CD8-positive, alpha-beta memory T cell (primary cell): ENCODE results near the gene IGFL1. TPM values are rescaled to one million over a fixed set of nuclear protein-coding genes. Genes with fewer than 3 reads are reported as not detected.
"Not testable (repeated sequence)": the region's sequence is repeated elsewhere in the genome, so short reads cannot be mapped to it uniquely, and the experiment has no call there.

Experiments
- CTCF ChIA-PET: fragments of 350-600 bp; sonication (Branson Sonifier 250); formaldehyde crosslinking; loops from one replicate; lab custom pipeline; 2021; ENCODE audit warnings: antibody characterized with exemption; lab: Charles Lee
- POLR2A ChIA-PET: fragments of 350-600 bp; sonication (Branson Sonifier 250); formaldehyde crosslinking; loops from one replicate; lab custom pipeline; 2021; ENCODE audit warnings: antibody characterized with exemption; lab: Charles Lee
- DNase-seq, 5 donors: peaks; one replicate each; pipeline versions ENCODE4 v3.0.0 to v3.0.0-alpha.2; 2020 to 2022; ENCODE audit warnings: mixed read lengths in 1 of 5
- H3K27ac ChIP-seq: one replicate; pipeline ENCODE4 v1.7.0; 2013; ENCODE audit warnings: low read depth, mild to moderate bottlenecking, low read length, moderate library complexity
- H3K27me3 ChIP-seq: 2 replicates; pipeline ENCODE4 v1.7.0; 2013; ENCODE audit warnings: low read length, mild to moderate bottlenecking; ENCODE audit not compliant: insufficient read depth, poor library complexity, severe bottlenecking
- H3K36me3 ChIP-seq: 2 replicates; pipeline ENCODE4 v1.7.0; 2013; ENCODE audit warnings: mild to moderate bottlenecking, low read length, moderate library complexity; ENCODE audit not compliant: insufficient read depth
- H3K4me1 ChIP-seq: 2 replicates; pipeline ENCODE4 v1.7.0; 2013; ENCODE audit warnings: mild to moderate bottlenecking, low read length, moderate library complexity; ENCODE audit not compliant: insufficient read depth
- H3K4me3 ChIP-seq: 2 replicates; pipeline ENCODE4 v1.7.0; 2013; ENCODE audit warnings: mild to moderate bottlenecking, low read length
- H3K9me3 ChIP-seq: 2 replicates; pipeline ENCODE4 v1.7.0; 2013; ENCODE audit warnings: mild to moderate bottlenecking, low read length
- H3K27ac Mint-ChIP-seq, 8 donors: one replicate each; pipeline ENCODE4 v1.8.0; 2020 to 2021; ENCODE audit warnings: mixed read lengths in 8 of 8, mild to moderate bottlenecking in 6 of 8, inconsistent platforms in 3 of 8, moderate library complexity in 3 of 8
- H3K27me3 Mint-ChIP-seq, 2 donors: one replicate each; pipeline ENCODE4 v1.8.0; 2020 to 2021; ENCODE audit warnings: mixed read lengths in 2 of 2, mild to moderate bottlenecking in 1 of 2, moderate library complexity in 1 of 2
- H3K36me3 Mint-ChIP-seq, 3 donors: one replicate each; pipeline ENCODE4 v1.8.0; 2020 to 2021; ENCODE audit warnings: mixed read lengths in 3 of 3, inconsistent platforms in 1 of 3, mild to moderate bottlenecking in 1 of 3
- H3K4me1 Mint-ChIP-seq, 3 donors: one replicate each; pipeline ENCODE4 v1.8.0; 2020 to 2021; ENCODE audit warnings: mixed read lengths in 3 of 3, inconsistent platforms in 1 of 3, mild to moderate bottlenecking in 1 of 3
- H3K4me3 Mint-ChIP-seq, 7 donors: one replicate each; pipeline ENCODE4 v1.8.0; 2020 to 2021; ENCODE audit warnings: mixed read lengths in 7 of 7, mild to moderate bottlenecking in 6 of 7, moderate library complexity in 4 of 7, inconsistent platforms in 2 of 7
- H3K9me3 Mint-ChIP-seq, 5 donors: one replicate each; pipeline ENCODE4 v1.8.0; 2020 to 2022; ENCODE audit warnings: mixed read lengths in 5 of 5, mild to moderate bottlenecking in 3 of 5, moderate library complexity in 2 of 5, inconsistent platforms in 1 of 5
- polyA plus RNA-seq: library from polyadenylated mRNA; unstranded; fragments of 300-500 nt; fragmentation: Illumina TruSeq; gene quantifications from one replicate; pipeline ENCODE4 v1.2.3, GENCODE V29; 2021
- total RNA-seq, 2 experiments: library from RNA; stranded (reverse); gene quantifications; one replicate each; pipeline ENCODE4 v1.2.3, GENCODE V29; 2021

Gene IGFL1
- total and polyA plus RNA-seq, 3 experiments from 2014 or later: not detected

DNA sequence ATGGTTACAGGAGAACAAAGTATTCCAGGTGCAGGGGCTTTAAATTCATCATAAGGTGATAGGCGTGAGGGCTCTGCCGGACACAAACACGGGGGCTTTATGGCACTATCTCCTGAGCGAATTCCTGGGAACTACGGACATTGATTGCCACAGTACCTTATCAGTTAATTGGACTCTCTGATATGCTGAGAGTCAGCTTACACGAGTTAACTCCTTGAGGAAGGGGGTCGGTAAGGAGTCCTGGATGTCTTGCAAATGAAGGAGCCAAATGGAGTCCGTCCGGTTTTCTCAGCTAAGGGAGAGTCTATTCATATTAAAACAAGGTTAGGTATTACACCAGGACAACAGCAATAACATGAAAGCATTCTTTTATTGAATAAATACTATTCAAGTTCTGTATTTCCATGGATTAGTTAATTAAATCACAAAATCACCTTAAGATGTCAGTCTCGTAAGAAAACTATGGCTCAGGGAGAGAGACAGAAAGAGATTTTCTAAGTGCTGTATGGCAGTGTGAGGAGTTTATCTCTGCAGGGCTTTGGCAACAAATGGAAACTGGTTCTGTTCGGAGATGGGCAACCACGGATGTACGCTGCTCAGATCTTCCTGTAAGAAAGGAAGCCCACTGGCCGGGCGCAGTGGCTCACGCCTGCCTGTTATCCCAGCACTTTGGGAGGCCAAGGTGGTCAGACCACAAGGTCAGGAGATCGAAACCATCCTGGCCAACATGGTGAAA, 41.1 kb downstream of the IGFL1 start:
- Histone ChIP-seq H3K27ac (no peak overlapping the region), H3K4me3 (no peak overlapping the region), H3K9me3 (no peaks in the 10 kb centered on the region), H3K4me1 (no peaks in the 10 kb centered on the region), H3K27me3 (peaks cover 27% of the 10 kb centered on the region), H3K36me3 (no peaks in the 10 kb centered on the region)
- Mint-ChIP-seq H3K4me1 (peaks cover 5 to 17% (median 13%) of the 10 kb centered on the region in 3 donors), H3K36me3 (no peaks in the 10 kb centered on the region), H3K9me3 (no peaks in the 10 kb centered on the region), H3K27me3 (peaks cover 22 to 59% of the 10 kb centered on the region in 2 donors), H3K27ac (no peak overlapping the region), H3K4me3 (no peak overlapping the region)
- POLR2A ChIA-PET: no interaction called here
- CTCF ChIA-PET: no interaction called here
- DNase-seq: no peak

DNA sequence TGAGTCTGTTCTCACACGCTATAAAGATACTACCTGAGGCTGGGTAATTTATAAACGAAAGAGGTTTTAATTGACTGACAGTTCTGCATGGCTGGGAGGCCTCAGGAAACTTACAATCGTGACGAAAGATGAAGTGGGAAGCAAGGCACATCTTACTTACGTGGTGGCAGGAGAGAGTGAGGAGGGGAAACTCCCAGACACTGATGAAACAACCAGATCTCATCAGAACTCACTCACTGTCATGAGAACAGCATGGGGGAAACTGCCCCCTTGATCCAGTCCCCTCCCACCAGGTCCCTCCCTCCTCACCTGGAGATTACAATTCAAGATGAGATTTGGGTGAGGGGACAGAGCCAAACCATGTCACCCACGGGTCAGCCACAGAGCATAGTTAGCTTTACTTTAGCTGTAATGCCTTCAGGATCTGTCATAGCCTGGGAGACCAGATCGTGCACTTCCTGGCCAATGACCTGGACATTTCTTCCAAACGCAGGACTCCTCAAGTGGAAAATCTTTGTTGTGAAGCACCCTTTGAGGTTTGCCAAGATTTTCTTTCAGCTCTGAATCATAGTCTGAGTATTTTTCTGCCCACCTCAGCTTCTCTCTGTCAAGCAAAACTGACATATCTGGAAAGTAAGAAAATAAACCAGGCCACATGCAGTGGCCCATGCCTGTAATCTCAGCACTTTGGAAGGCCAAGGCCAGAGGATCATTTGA, 42.1 kb downstream of the IGFL1 start:
- H3K27me3 Mint-ChIP-seq: peaks cover 26 to 54% of the 10 kb centered on the region in 2 donors
- POLR2A ChIA-PET: no interaction called here
- CTCF ChIA-PET: interaction anchor here (0.6 to 0.8 kb wide), 2 partner anchors 9 to 328 kb away, joined by 3 read pairs; no protein-coding TSS in a partner anchor

DNA sequence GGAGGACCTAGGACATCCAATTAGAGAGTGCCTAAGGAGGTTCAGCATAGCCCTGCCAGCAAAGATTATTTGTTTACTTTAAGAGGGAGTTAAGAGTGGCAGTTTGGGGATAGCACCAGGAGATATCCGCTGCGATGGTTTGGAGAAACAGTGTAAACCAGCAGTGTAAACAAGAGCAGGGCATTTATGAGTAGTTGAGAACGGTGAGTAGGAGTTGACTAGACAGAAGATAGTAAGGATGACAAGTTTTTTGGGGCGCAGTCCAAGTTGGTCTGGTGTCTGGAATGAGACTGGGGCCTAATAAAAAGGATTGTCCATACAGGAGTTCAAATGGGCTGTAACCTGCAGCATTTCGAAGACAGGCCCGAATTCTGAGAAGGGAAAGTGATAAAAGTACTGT, 44.4 kb downstream of the IGFL1 start:
- H3K36me3 Mint-ChIP-seq, H3K4me3 ChIP-seq, DNase-seq, H3K9me3 Mint-ChIP-seq, H3K36me3 ChIP-seq, H3K4me3 Mint-ChIP-seq, H3K27ac ChIP-seq, H3K9me3 ChIP-seq, H3K27ac Mint-ChIP-seq, H3K4me1 ChIP-seq, POLR2A ChIA-PET, CTCF ChIA-PET: not testable (repeated sequence)
- Mint-ChIP-seq H3K4me1 (peaks cover 3 to 13% (median 5%) of the 10 kb centered on the region in 3 donors), H3K27me3 (peaks cover 33 to 55% of the 10 kb centered on the region in 2 donors)
- peaks cover 18% of the 10 kb centered on the region for H3K27me3 ChIP-seq

More for the DNA sequence above, 42.1 kb downstream of the IGFL1 start:
- Histone ChIP-seq H3K36me3 (no peaks in the 10 kb centered on the region), H3K27ac (no peak overlapping the region), H3K9me3 (no peaks in the 10 kb centered on the region), H3K27me3 (peaks cover 27% of the 10 kb centered on the region), H3K4me1 (no peaks in the 10 kb centered on the region), H3K4me3 (no peak overlapping the region)
- no peak for DNase-seq
- Mint-ChIP-seq H3K4me3 (no peak overlapping the region), H3K9me3 (no peaks in the 10 kb centered on the region), H3K4me1 (peaks cover 5 to 17% (median 13%) of the 10 kb centered on the region in 3 donors), H3K27ac (no peak overlapping the region), H3K36me3 (no peaks in the 10 kb centered on the region)

DNA sequence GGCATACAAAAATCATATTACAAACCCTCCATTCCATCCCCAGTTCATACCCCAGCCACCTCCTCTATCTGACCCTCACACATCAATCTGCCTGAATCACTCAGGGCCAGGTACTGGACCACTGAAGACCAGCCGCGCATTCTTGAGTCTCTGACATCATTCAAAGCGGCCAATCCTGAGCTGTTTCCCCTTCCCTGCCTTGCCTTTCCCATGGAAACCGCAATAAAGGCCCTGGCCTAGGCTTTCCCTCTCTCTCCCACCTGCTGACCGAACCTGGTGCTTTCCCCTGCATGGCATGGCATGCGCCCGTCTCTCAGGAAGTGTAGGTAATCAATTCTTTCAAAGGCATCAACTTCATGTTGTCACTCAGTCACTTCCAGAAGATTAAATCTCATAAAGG, 49.6 kb downstream of the IGFL1 start:
- Histone ChIP-seq H3K4me1 (no peaks in the 10 kb centered on the region), H3K27ac (no peak overlapping the region), H3K36me3 (no peaks in the 10 kb centered on the region), H3K4me3 (no peak overlapping the region), H3K27me3 (peaks cover 5% of the 10 kb centered on the region), H3K9me3 (no peaks in the 10 kb centered on the region)
- DNase-seq: no peak
- H3K36me3 Mint-ChIP-seq: no peaks in the 10 kb centered on the region
- H3K27me3 Mint-ChIP-seq: peaks cover 25 to 27% of the 10 kb centered on the region in 2 donors
- H3K4me1 Mint-ChIP-seq: no peaks in the 10 kb centered on the region
- no peak overlapping the region for H3K27ac Mint-ChIP-seq
- H3K4me3 Mint-ChIP-seq: no peak overlapping the region
- H3K9me3 Mint-ChIP-seq: no peaks in the 10 kb centered on the region
- ChIA-PET POLR2A (no interaction called here), CTCF (interaction anchor here (1.6 kb wide), 1 partner anchor 110 kb away, joined by 4 read pairs; no protein-coding TSS in a partner anchor)

Other genes starting within 250 kb of the IGFL1 start
- 10 to 100 TPM; 20.0 to 23.3 TPM for gene CCDC61, start 234.3 kb upstream of the IGFL1 start, total RNA-seq
- 13.8 TPM for gene CCDC61, start 234.3 kb upstream of the IGFL1 start, polyA plus RNA-seq
- gene PGLYRP1, start 206.7 kb upstream of the IGFL1 start, total RNA-seq: not detected
- not detected for gene PGLYRP1, start 206.7 kb upstream of the IGFL1 start, polyA plus RNA-seq
- not detected for gene IGFL4, start 188.7 kb upstream of the IGFL1 start, total RNA-seq
- not detected for gene IGFL4, start 188.7 kb upstream of the IGFL1 start, polyA plus RNA-seq
- not detected for gene IGFL3, start 105.1 kb upstream of the IGFL1 start, total RNA-seq
- gene IGFL3, start 105.1 kb upstream of the IGFL1 start, polyA plus RNA-seq: not detected
- not detected for gene IGFL2, start 81.5 kb upstream of the IGFL1 start, total RNA-seq
- gene IGFL2, start 81.5 kb upstream of the IGFL1 start, polyA plus RNA-seq: not detected
- gene HIF3A, start 67.3 kb downstream of the IGFL1 start, total RNA-seq: not detected
- not detected for gene HIF3A, start 67.3 kb downstream of the IGFL1 start, polyA plus RNA-seq
- gene PPP5C, start 117.3 kb downstream of the IGFL1 start, total RNA-seq: 100 to 1,000 TPM; 124 TPM
- gene PPP5C, start 117.3 kb downstream of the IGFL1 start, polyA plus RNA-seq: 38.7 TPM
- gene CCDC8, start 183.8 kb downstream of the IGFL1 start, total RNA-seq: not detected
- gene CCDC8, start 183.8 kb downstream of the IGFL1 start, polyA plus RNA-seq: not detected
- gene PNMA8C, start 199.2 kb downstream of the IGFL1 start, total RNA-seq: not detected
- not detected for gene PNMA8C, start 199.2 kb downstream of the IGFL1 start, polyA plus RNA-seq
- gene PNMA8A, start 241.8 kb downstream of the IGFL1 start, total RNA-seq: under 1 TPM; 0.49 to 0.61 TPM
- not detected for gene PNMA8A, start 241.8 kb downstream of the IGFL1 start, polyA plus RNA-seq